ENCODE data around the gene ABLIM2. TPM values are rescaled to one million over a fixed set of nuclear protein-coding genes. Genes with fewer than 3 reads are reported as not detected.

The ABLIM2 gene
- total and polyA plus RNA-seq, 2 experiments from 2014 or later = 1.5 to 4.3 TPM

GRCh38 chr4:8152865-8153257, 5.8 kb downstream of the ABLIM2 start:
- peaks cover 15% of the 10 kb centered on the region for H3K27me3 Mint-ChIP-seq (ENCODE audit: insufficient read depth, low read depth, poor library complexity)

More at GRCh38 chr4:8152865-8153257, 5.8 kb downstream of the ABLIM2 start:
- H3K4me2 ChIP-seq = no peak overlapping the region
- Mint-ChIP-seq H3K4me1 (peaks cover 14% of the 10 kb centered on the region), H3K9me3 (no peaks in the 10 kb centered on the region), H3K36me3 (ENCODE audit: low read depth) (no peaks in the 10 kb centered on the region), H3K27ac (no peak overlapping the region), H3K4me3 (no peak overlapping the region)
- ATAC-seq (no peak), DNase-seq (ENCODE audit: low spot score) (no peak)
- H3K79me2 ChIP-seq (replicated peaks; ENCODE audit: insufficient read depth) = no peaks in the 10 kb centered on the region
- no peaks in the 10 kb centered on the region for H3K36me3 ChIP-seq (ENCODE audit: insufficient read depth)
- H4K20me1 ChIP-seq (replicated peaks; ENCODE audit: insufficient read depth) = no peaks in the 10 kb centered on the region
- H3K27me3 ChIP-seq (ENCODE audit: insufficient read depth) = peaks cover 9% of the 10 kb centered on the region
- no peak overlapping the region for H2AFZ ChIP-seq
- H3K9me2 ChIP-seq (ENCODE audit: insufficient read depth) = no peaks in the 10 kb centered on the region
- H3K4me3 ChIP-seq = no peak overlapping the region
- no peaks in the 10 kb centered on the region for H3K4me1 ChIP-seq (ENCODE audit: insufficient read depth)
- TF ChIP-seq JUNB (IDR thresholded peaks at IDR 0.05; ENCODE audit: unreplicated experiment) (no peak), ETS1 (IDR thresholded peaks at IDR 0.05) (no peak), EZH2phosphoT487 (IDR thresholded peaks at IDR 0.05; ENCODE audit: unreplicated experiment) (no peak), CREB1 (CRISPR knock-in tag; IDR thresholded peaks at IDR 0.05; ENCODE audit: low read depth) (no peak), ZNF331 (CRISPR knock-in tag; IDR thresholded peaks at IDR 0.05; ENCODE audit: low read depth) (no peak), STAT1 (IDR thresholded peaks at IDR 0.05; ENCODE audit: unreplicated experiment) (no peak), ZNF114 (CRISPR knock-in tag; IDR thresholded peaks at IDR 0.05) (no peak), CTCF (conservative IDR thresholded peaks at IDR 0.05; ENCODE audit: low read depth in 2 of 2) (no peak), REST (IDR thresholded peaks at IDR 0.05; ENCODE audit: unreplicated experiment) (no peak), ZNF462 (CRISPR knock-in tag; IDR thresholded peaks at IDR 0.05) (no peak), NANOG (IDR thresholded peaks at IDR 0.05; ENCODE audit: borderline replicate concordance) (no peak), POLR2AphosphoS5 (IDR thresholded peaks at IDR 0.05; ENCODE audit: low read depth) (no peak), EZH2 (IDR thresholded peaks at IDR 0.05; ENCODE audit: low read depth, unreplicated experiment) (no peak)
- H3F3A ChIP-seq (replicated peaks; ENCODE audit: low read depth) = no peaks in the 10 kb centered on the region
- no peak overlapping the region for H3K27ac ChIP-seq (ENCODE audit: low read depth)
